ENCODE data around the gene CD99L2. TPM values are rescaled to one million over a fixed set of nuclear protein-coding genes. Genes with fewer than 3 reads are reported as not detected.

Gene CD99L2
- total and polyA plus RNA-seq, 10 of the 15 experiments (the other 5 are each of a cell fraction or from before 2014, with no cell fraction given), result 1.1 to 22.9 (median 13.0) TPM

DNA sequence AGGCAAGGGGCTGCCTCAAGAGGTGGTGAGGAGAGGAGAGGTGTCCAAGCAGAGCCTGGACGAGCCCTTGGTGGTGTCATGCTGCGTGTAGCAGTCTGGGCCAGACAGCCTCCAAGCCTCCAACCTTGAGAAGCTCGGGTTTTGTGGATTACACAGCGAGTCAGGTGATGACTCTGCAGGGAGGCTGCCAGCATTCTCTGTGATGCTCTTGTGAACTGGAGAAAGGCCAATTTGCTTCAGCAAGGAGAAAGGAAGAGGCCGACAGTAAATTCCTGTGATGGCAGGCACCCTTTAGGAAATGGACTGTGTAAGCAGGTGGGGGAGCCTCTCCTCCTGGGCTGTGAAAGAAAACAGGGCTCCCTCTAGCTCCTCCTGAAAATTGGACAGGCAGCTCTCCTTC is 36.0 kb upstream of the CD99L2 start:
- Histone ChIP-seq H3K27ac (ENCODE audit: control insufficient read depth, insufficient read depth) (no peak overlapping the region), H3K36me3 (ENCODE audit: control insufficient read depth in 2 of 2, insufficient read depth in 2 of 2, low read length in 1 of 2) (no peaks in the 10 kb centered on the region), H3K27me3 (replicated peaks in 1 of 2; ENCODE audit: control insufficient read depth in 2 of 2, insufficient read depth in 2 of 2, low read length in 1 of 2) (no peaks in the 10 kb centered on the region), H3K4me1 (ENCODE audit: control insufficient read depth, insufficient read depth, low read length) (no peaks in the 10 kb centered on the region), H4K20me1 (ENCODE audit: control insufficient read depth, insufficient read depth) (no peaks in the 10 kb centered on the region), H3K79me2 (ENCODE audit: control insufficient read depth, insufficient read depth, low read length) (no peaks in the 10 kb centered on the region), H3K9ac (ENCODE audit: control insufficient read depth, insufficient read depth, low read length) (no peak overlapping the region), H3K9me3 (replicated peaks; ENCODE audit: control insufficient read depth, insufficient read depth, low read length) (no peaks in the 10 kb centered on the region), H3K4me2 (ENCODE audit: control insufficient read depth, insufficient read depth) (no peak overlapping the region), H2AFZ (ENCODE audit: control insufficient read depth, low read depth, low read length) (no peak overlapping the region), H3K4me3 (no peak overlapping the region)
- RAD21 ChIA-PET (ENCODE audit: unreplicated experiment), result no interaction called here
- no peak for FAIRE-seq
- no peak for DNase-seq (ENCODE audit: low read depth, low spot score)
- SMC1A ChIA-PET (ENCODE audit: uncharacterized antibody, unreplicated experiment), result no interaction called here
- TF ChIP-seq CTCF (IDR thresholded peaks at IDR 0.05 in 2 of 3, conservative IDR thresholded peaks at IDR 0.05 in 1 of 3; ENCODE audit: control insufficient read depth in 2 of 3, extremely low read depth in 1 of 3, insufficient read depth in 1 of 3, low read depth in 3 of 3, low read length in 3 of 3), result no peak
- no peak for TF ChIP-seq IRF3 (IDR thresholded peaks at IDR 0.05)
- TF ChIP-seq MYB (IDR thresholded peaks at IDR 0.05; ENCODE audit: borderline replicate concordance, low read depth, low read length), result no peak
- no peak for TF ChIP-seq CHD1 (IDR thresholded peaks at IDR 0.05; ENCODE audit: low read depth, low read length)
- TF ChIP-seq, protein P1, sequence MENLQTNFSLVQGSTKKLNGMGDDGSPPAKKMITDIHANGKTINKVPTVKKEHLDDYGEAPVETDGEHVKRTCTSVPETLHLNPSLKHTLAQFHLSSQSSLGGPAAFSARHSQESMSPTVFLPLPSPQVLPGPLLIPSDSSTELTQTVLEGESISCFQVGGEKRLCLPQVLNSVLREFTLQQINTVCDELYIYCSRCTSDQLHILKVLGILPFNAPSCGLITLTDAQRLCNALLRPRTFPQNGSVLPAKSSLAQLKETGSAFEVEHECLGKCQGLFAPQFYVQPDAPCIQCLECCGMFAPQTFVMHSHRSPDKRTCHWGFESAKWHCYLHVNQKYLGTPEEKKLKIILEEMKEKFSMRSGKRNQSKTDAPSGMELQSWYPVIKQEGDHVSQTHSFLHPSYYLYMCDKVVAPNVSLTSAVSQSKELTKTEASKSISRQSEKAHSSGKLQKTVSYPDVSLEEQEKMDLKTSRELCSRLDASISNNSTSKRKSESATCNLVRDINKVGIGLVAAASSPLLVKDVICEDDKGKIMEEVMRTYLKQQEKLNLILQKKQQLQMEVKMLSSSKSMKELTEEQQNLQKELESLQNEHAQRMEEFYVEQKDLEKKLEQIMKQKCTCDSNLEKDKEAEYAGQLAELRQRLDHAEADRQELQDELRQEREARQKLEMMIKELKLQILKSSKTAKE (IDR thresholded peaks at IDR 0.05; ENCODE audit: low read depth, poor library complexity, severe bottlenecking), result no peak
- no peak for TF ChIP-seq RBBP5 (conservative IDR thresholded peaks at IDR 0.05)
- TF ChIP-seq, protein P2, sequence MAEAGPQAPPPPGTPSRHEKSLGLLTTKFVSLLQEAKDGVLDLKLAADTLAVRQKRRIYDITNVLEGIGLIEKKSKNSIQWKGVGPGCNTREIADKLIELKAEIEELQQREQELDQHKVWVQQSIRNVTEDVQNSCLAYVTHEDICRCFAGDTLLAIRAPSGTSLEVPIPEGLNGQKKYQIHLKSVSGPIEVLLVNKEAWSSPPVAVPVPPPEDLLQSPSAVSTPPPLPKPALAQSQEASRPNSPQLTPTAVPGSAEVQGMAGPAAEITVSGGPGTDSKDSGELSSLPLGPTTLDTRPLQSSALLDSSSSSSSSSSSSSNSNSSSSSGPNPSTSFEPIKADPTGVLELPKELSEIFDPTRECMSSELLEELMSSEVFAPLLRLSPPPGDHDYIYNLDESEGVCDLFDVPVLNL (IDR thresholded peaks at IDR 0.05; ENCODE audit: low read depth, low read length), result no peak
- intact Hi-C loops (cut with micrococcal nuclease; ENCODE audit: unreplicated experiment), result no loop called here
- CTCF ChIA-PET, result no interaction called here
- no peak for ATAC-seq
- 2% methylated on average over 5 of the region's 5 CpGs for WGBS (ENCODE audit: insufficient coverage, insufficient replicate concordance, low lambda C conversion rate, missing lambda C conversion rate)
- POLR2A ChIA-PET, result no interaction called here
- in situ Hi-C loops (cut with MboI), result no loop called here
- no TSS peak for BruUV-seq (replicated peaks)

Data from GM12878 (cell line).